Fibroblast of lung (primary cell): ENCODE results near the gene EMX2.

Experiments used
- CTCF ChIP-seq, 2 donors: IDR thresholded peaks in 1 of 2; conservative IDR thresholded peaks in 1 of 2; 1 replicate in 1 of 2; 2 replicates in 1 of 2; pipeline ENCODE4 v1.5.1; 2011 to 2012; ENCODE audit warnings: low read length in 2 of 2, control low read depth in 1 of 2, inconsistent platforms in 1 of 2, low read depth in 1 of 2, mild to moderate bottlenecking in 1 of 2
- EZH2 ChIP-seq: IDR thresholded peaks from 2 replicates; pipeline ENCODE4 v1.5.1; 2012; ENCODE audit warnings: low read length, control low read depth, mild to moderate bottlenecking; ENCODE audit errors: missing control alignments

DNA sequence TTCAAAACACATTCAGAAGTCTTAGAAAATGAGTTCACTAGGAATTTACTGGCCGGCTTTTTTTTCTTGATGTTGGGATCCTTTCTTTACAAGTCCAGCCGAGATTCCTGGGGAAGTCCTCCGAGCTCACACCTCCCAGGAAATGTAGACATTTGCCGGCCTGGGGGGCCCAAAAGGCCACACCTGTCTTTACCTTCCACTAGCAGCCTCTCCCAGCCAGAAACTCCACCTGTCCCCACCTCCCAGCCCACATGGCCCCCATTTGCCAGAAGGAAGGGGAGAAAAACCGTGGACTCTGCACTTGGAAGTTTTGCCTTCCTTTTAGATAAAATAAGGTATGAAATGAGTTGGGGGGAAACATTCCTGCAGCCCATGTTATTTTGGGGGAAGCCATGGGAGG, 27.6 kb upstream of the EMX2 start:
- TF ChIP-seq CTCF (conservative IDR thresholded peaks at IDR 0.05 in 1 of 2, IDR thresholded peaks at IDR 0.05 in 1 of 2; ENCODE audit: low read depth in 1 of 2, low read length in 2 of 2), result no peak
- no peak for TF ChIP-seq EZH2
